ENCODE results near the gene IQSEC2.

DNA sequence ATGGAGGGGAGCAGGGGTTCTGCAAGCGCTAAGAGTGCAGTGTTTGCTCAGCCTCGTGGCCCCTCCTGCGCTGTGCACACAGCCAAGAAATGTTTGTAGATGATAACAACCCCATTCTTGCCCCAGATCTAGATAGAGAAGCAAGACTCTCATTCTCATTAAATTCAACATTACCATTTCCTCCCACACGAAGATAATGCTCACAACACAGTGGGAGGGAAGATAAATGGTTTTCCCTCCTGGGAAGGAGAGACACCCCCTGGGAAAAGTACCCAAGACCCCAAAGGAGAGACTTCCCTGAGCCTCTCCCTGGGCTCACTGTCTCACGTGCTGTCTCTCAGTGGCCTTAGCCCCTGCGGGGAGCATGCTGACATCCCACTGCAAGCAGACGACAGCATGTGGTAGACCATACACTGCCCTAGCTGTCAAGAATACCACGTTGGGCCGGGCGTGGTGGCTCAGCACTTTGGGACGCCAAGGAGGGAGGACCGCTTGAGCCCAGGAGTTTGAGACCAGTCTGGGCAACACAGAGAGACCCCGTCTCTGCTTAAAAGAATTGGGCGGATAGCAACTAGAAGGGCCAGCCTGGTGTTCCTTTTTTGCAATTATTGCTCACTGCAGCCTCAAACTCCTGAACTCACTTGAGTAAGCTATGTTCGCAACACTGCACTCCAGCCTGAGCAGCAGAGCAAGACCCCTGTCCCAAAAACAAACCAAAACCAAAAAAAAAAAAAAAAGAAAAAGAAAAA is 34.9 kb upstream of the IQSEC2 start:
- TF ChIP-seq, protein P1, sequence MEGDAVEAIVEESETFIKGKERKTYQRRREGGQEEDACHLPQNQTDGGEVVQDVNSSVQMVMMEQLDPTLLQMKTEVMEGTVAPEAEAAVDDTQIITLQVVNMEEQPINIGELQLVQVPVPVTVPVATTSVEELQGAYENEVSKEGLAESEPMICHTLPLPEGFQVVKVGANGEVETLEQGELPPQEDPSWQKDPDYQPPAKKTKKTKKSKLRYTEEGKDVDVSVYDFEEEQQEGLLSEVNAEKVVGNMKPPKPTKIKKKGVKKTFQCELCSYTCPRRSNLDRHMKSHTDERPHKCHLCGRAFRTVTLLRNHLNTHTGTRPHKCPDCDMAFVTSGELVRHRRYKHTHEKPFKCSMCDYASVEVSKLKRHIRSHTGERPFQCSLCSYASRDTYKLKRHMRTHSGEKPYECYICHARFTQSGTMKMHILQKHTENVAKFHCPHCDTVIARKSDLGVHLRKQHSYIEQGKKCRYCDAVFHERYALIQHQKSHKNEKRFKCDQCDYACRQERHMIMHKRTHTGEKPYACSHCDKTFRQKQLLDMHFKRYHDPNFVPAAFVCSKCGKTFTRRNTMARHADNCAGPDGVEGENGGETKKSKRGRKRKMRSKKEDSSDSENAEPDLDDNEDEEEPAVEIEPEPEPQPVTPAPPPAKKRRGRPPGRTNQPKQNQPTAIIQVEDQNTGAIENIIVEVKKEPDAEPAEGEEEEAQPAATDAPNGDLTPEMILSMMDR (IDR thresholded peaks at IDR 0.05; ENCODE audit: poor library complexity), result no peak
- no peak for TF ChIP-seq EZH2 (IDR thresholded peaks at IDR 0.05; ENCODE audit: borderline replicate concordance)
- no peak for TF ChIP-seq EZH2phosphoT487 (IDR thresholded peaks at IDR 0.05; ENCODE audit: low read depth, severe bottlenecking, unreplicated experiment)

Measured in hepatocyte (in vitro differentiated cells).